IMR-90 (cell line): ENCODE measurements around the gene F3. TPM values are rescaled to one million over a fixed set of nuclear protein-coding genes. Genes with fewer than 3 reads are reported as not detected.
"Not testable (repeated sequence)": the region's sequence is repeated elsewhere in the genome, so short reads cannot be mapped to it uniquely, and the experiment has no call there.

Experiments
- ATAC-seq: fragments of 200-7000 bp; cut with Tn5 transposase; 2 replicates; pipeline ENCODE4 v1.9.1; 2020; ENCODE audit warnings: low read depth, mild to moderate bottlenecking, moderate library complexity
- BruUV-seq: library from RNA; stranded (reverse); fragments of 400-500 nt; replicated peaks from 2 replicates; lab custom pipeline; 2021; lab: Mats Ljungman, UMichigan
- CTCF ChIA-PET: fragments of 300-600 bp; formaldehyde crosslinking; extraction: SDS; loops from one replicate; lab custom pipeline; 2021; ENCODE audit warnings: antibody characterized with exemption; lab: Yijun Ruan, JAX
- POLR2A ChIA-PET: fragments of 300-600 bp; sonication (Branson Sonifier 250); formaldehyde crosslinking; loops from one replicate; lab custom pipeline; 2022; ENCODE audit warnings: antibody characterized with exemption; ENCODE audit not compliant: unreplicated experiment; lab: Charles Lee
- DNase-seq: peaks from one replicate; pipeline ENCODE4 v3.0.0; 2013
- H2AFZ ChIP-seq: replicated peaks from 2 replicates; pipeline ENCODE3; 2013; ENCODE audit warnings: low read length, mild to moderate bottlenecking; ENCODE audit not compliant: poor library complexity
- H2AK5ac ChIP-seq: 2 replicates; pipeline ENCODE4 v1.6.1; 2013; ENCODE audit warnings: low read depth, low read length, inconsistent platforms
- H2AK9ac ChIP-seq: replicated peaks from 2 replicates; pipeline ENCODE3; 2013; ENCODE audit warnings: mild to moderate bottlenecking, low read depth, low read length, moderate library complexity; ENCODE audit not compliant: poor library complexity
- H2BK120ac ChIP-seq: 2 replicates; pipeline ENCODE4 v1.6.1; 2013; ENCODE audit warnings: low read depth, low read length, inconsistent platforms
- H2BK15ac ChIP-seq: 3 replicates; pipeline ENCODE4 v1.6.1; 2013; ENCODE audit warnings: low read depth, low read length, inconsistent platforms
- H2BK20ac ChIP-seq: 2 replicates; pipeline ENCODE4 v1.6.1; 2013; ENCODE audit warnings: low read depth, mild to moderate bottlenecking, inconsistent platforms, low read length, moderate library complexity
- H2BK5ac ChIP-seq: 2 replicates; pipeline ENCODE4 v1.6.1; 2013; ENCODE audit warnings: mild to moderate bottlenecking, low read depth, low read length, inconsistent platforms; ENCODE audit not compliant: poor library complexity, severe bottlenecking
- H3K14ac ChIP-seq: replicated peaks from 2 replicates; pipeline ENCODE4 v1.6.1; 2013; ENCODE audit warnings: low read depth, low read length, inconsistent platforms
- H3K18ac ChIP-seq: 2 replicates; pipeline ENCODE4 v1.6.1; 2013; ENCODE audit warnings: low read depth, low read length, control low read depth
- H3K23ac ChIP-seq: 2 replicates; pipeline ENCODE4 v1.6.1; 2013; ENCODE audit warnings: low read depth, low read length, inconsistent platforms
- H3K27ac ChIP-seq: 2 replicates; pipeline ENCODE4 v1.5.1; 2013; ENCODE audit warnings: mild to moderate bottlenecking, control low read depth, low read length; ENCODE audit not compliant: insufficient read depth
- H3K27me3 ChIP-seq: 2 replicates; pipeline ENCODE4 v1.6.1; 2013; ENCODE audit warnings: low read length; ENCODE audit not compliant: control insufficient read depth, insufficient read depth
- H3K36me3 ChIP-seq: 2 replicates; pipeline ENCODE4 v1.6.1; 2013; ENCODE audit warnings: low read length, mixed read lengths; ENCODE audit not compliant: control insufficient read depth, insufficient read depth
- H3K4ac ChIP-seq: 2 replicates; pipeline ENCODE4 v1.6.1; 2013; ENCODE audit warnings: low read depth, low read length, inconsistent platforms
- H3K4me1 ChIP-seq: 2 replicates; pipeline ENCODE4 v1.6.1; 2013; ENCODE audit warnings: low read length, mixed read lengths; ENCODE audit not compliant: control insufficient read depth, insufficient read depth
- H3K4me2 ChIP-seq: 2 replicates; pipeline ENCODE4 v1.6.1; 2013; ENCODE audit warnings: low read depth, mild to moderate bottlenecking, control low read depth, low read length, moderate library complexity
- H3K4me3 ChIP-seq: 2 replicates; pipeline ENCODE4 v1.5.1; 2013; ENCODE audit warnings: low read depth, mild to moderate bottlenecking, control low read depth, low read length, moderate library complexity; ENCODE audit not compliant: insufficient read depth
- H3K56ac ChIP-seq: 2 replicates; pipeline ENCODE4 v1.6.1; 2013; ENCODE audit warnings: low read length, inconsistent platforms; ENCODE audit not compliant: insufficient read depth; ENCODE audit errors: extremely low read depth
- H3K79me1 ChIP-seq, 2 experiments: 2 replicates each; pipeline ENCODE4 v1.6.1; 2013; ENCODE audit warnings: low read length in 2 of 2, inconsistent platforms in 1 of 2, low read depth in 1 of 2
- H3K9ac ChIP-seq: 2 replicates; pipeline ENCODE4 v1.6.1; 2013; ENCODE audit warnings: low read depth, low read length, control low read depth
- H3K9me1 ChIP-seq: 2 replicates; pipeline ENCODE4 v1.6.1; 2013; ENCODE audit warnings: low read length, inconsistent platforms; ENCODE audit not compliant: insufficient read depth
- H3K9me3 ChIP-seq: 2 replicates; pipeline ENCODE4 v1.6.1; 2013; ENCODE audit warnings: low read length; ENCODE audit not compliant: control insufficient read depth, insufficient read depth
- H4K20me1 ChIP-seq: 2 replicates; pipeline ENCODE4 v1.6.1; 2013; ENCODE audit warnings: low read length, inconsistent platforms; ENCODE audit not compliant: insufficient read depth
- H4K5ac ChIP-seq: 2 replicates; pipeline ENCODE4 v1.6.1; 2013; ENCODE audit warnings: mild to moderate bottlenecking, low read depth, low read length, control low read depth
- H4K8ac ChIP-seq, 2 experiments: 2 replicates each; pipeline ENCODE4 v1.6.1; 2013; ENCODE audit warnings: low read depth in 2 of 2, low read length in 2 of 2, control low read depth in 1 of 2, inconsistent platforms in 1 of 2
- H4K91ac ChIP-seq: 2 replicates; pipeline ENCODE4 v1.6.1; 2013; ENCODE audit warnings: low read depth, low read length, inconsistent platforms; ENCODE audit not compliant: insufficient read depth
- WGBS, 2 experiments: methylation state at CpG; one replicate each; pipeline versions ENCODE4 v1.1.5 to v1.1.7; 2013; ENCODE audit warnings: missing lambda C conversion rate in 2 of 2; ENCODE audit not compliant: insufficient read length in 1 of 2; ENCODE audit errors: extremely low coverage in 2 of 2; 5-methylcytosine and 5-hydroxymethylcytosine counted together
- dilution Hi-C: fragments of 300-500 bp; cut with HindIII; formaldehyde crosslinking; loops from one replicate; pipeline ENCODE4 v1.14.3; 2018; ENCODE audit warnings: low sequenced_read_pairs; ENCODE audit not compliant: unreplicated experiment
- in situ Hi-C: fragments of 300-500 bp; cut with MboI; formaldehyde crosslinking; loops from 3 replicates; pipeline ENCODE4 v1.14.3; 2019; ENCODE audit warnings: low sequenced_read_pairs, inconsistent platforms, mixed read lengths
- intact Hi-C: fragments of 100-400 bp; cut with micrococcal nuclease; formaldehyde crosslinking; loops from 2 replicates; pipeline ENCODE4 v1.10.0; 2022
- polyA plus RNA-seq, 3 experiments: library from polyadenylated mRNA; depleted of rRNA; stranded (reverse); fragments of >200 nt; gene quantifications; 2 replicates each; pipeline ENCODE4 v1.2.3, GENCODE V29; 2012; ENCODE audit warnings: low replicate concordance in 1 of 3
- total RNA-seq: library from RNA; depleted of rRNA; stranded (reverse); fragments of >200 nt; gene quantifications from 2 replicates; pipeline ENCODE4 v1.2.3, GENCODE V29; 2012

F3 gene
- total and polyA plus RNA-seq, 2 of the 4 experiments (the other 2 are of a cell fraction) = 75.6 to 126 TPM

- H2BK120ac ChIP-seq, H2AFZ ChIP-seq, H3K23ac ChIP-seq, BruUV-seq, H3K4me1 ChIP-seq, H3K18ac ChIP-seq, H4K20me1 ChIP-seq, H2BK5ac ChIP-seq, intact Hi-C loops, H3K79me1 ChIP-seq, H4K8ac ChIP-seq, POLR2A ChIA-PET, H2BK20ac ChIP-seq, H3K27ac ChIP-seq, ATAC-seq, H4K5ac ChIP-seq, in situ Hi-C loops, H3K9me1 ChIP-seq, H3K4me2 ChIP-seq, H2BK15ac ChIP-seq, H3K27me3 ChIP-seq, dilution Hi-C loops, H3K4ac ChIP-seq, H2AK9ac ChIP-seq, DNase-seq, H3K14ac ChIP-seq, H3K36me3 ChIP-seq, H3K4me3 ChIP-seq, H4K91ac ChIP-seq, H3K9ac ChIP-seq, H3K56ac ChIP-seq: not testable (repeated sequence)
- WGBS, 2 experiments = 89% methylated on average over 5 of the region's 9 CpGs; no CpG with 5 or more reads in 1 of the 2 experiments
- CTCF ChIA-PET = interaction anchor here (0.7 kb wide), 1 partner anchor 442 kb away, joined by 6 read pairs; no protein-coding TSS in a partner anchor
- Histone ChIP-seq H2AK5ac (peak overlapping the region; percentile 28; the same call in 1 of the 2 replicates), H3K9me3 (peaks cover 10% of the 10 kb centered on the region)
Observed at GRCh38 chr1:94570965-94571364, 29.4 kb upstream of the F3 start.

GRCh38 chr1:94568806-94569205 lies 27.2 kb upstream of the F3 start:
- H3K79me1 ChIP-seq, H3K4me2 ChIP-seq, dilution Hi-C loops, POLR2A ChIA-PET, H2AFZ ChIP-seq, H4K8ac ChIP-seq, DNase-seq, H3K27me3 ChIP-seq, intact Hi-C loops, H4K91ac ChIP-seq, H3K56ac ChIP-seq, H3K27ac ChIP-seq, H3K4me1 ChIP-seq, H3K36me3 ChIP-seq, H2BK20ac ChIP-seq, in situ Hi-C loops, H3K23ac ChIP-seq, H3K9me1 ChIP-seq, H4K20me1 ChIP-seq, ATAC-seq, CTCF ChIA-PET, H3K4me3 ChIP-seq, H4K5ac ChIP-seq, H2BK5ac ChIP-seq, H2BK15ac ChIP-seq, H2AK9ac ChIP-seq, BruUV-seq, H3K4ac ChIP-seq, H3K14ac ChIP-seq, H3K18ac ChIP-seq, H2AK5ac ChIP-seq, H2BK120ac ChIP-seq, H3K9ac ChIP-seq: not testable (repeated sequence)
- peaks cover 10% of the 10 kb centered on the region for H3K9me3 ChIP-seq
- no CpG with 5 or more reads among the region's 5 CpGs for WGBS, 2 experiments
